ENCODE data around the gene SCEL.
A peak's percentile ranks its signal among the peaks of the same experiment; 100 is the strongest.

The SCEL gene

GRCh38 chr13:77558016-77558415, 22.5 kb downstream of the SCEL start:
- Mint-ChIP-seq H3K9me3 (no peaks in the 10 kb centered on the region), H3K27ac (no peak overlapping the region), H3K27me3 (peaks cover 2% of the 10 kb centered on the region), H3K4me1 (peaks cover 4% of the 10 kb centered on the region), H3K36me3 (no peaks in the 10 kb centered on the region), H3K4me3 (no peak overlapping the region)
- no peak for DNase-seq (ENCODE audit: low spot score in 2 of 2)
- ATAC-seq (ENCODE audit: low read depth), result no peak

GRCh38 chr13:77563111-77563510, 27.6 kb downstream of the SCEL start:
- H3K27ac Mint-ChIP-seq, result no peak overlapping the region
- DNase-seq (ENCODE audit: low spot score in 2 of 2) (no peak), ATAC-seq (ENCODE audit: low read depth) (no peak)
- H3K4me1 Mint-ChIP-seq, result peaks cover 4% of the 10 kb centered on the region
- no peaks in the 10 kb centered on the region for H3K9me3 Mint-ChIP-seq
- H3K36me3 Mint-ChIP-seq, result no peaks in the 10 kb centered on the region
- no peak overlapping the region for H3K4me3 Mint-ChIP-seq
- H3K27me3 Mint-ChIP-seq, result peaks cover 1% of the 10 kb centered on the region

GRCh38 chr13:77565635-77566034, 30.1 kb downstream of the SCEL start:
- Mint-ChIP-seq H3K36me3 (no peaks in the 10 kb centered on the region), H3K27me3 (peaks cover 1% of the 10 kb centered on the region), H3K4me3 (no peak overlapping the region), H3K4me1 (no peaks in the 10 kb centered on the region), H3K9me3 (no peaks in the 10 kb centered on the region), H3K27ac (no peak overlapping the region)
- DNase-seq (ENCODE audit: low spot score in 2 of 2) (peak in 1 of 2 donors; percentile 9), ATAC-seq (ENCODE audit: low read depth) (peak; percentile 69)

- no peaks in the 10 kb centered on the region for H3K36me3 Mint-ChIP-seq
- no peak for ATAC-seq (ENCODE audit: low read depth)
- no peak for DNase-seq (ENCODE audit: low spot score in 2 of 2)
- H3K27ac Mint-ChIP-seq, result no peak overlapping the region
- H3K9me3 Mint-ChIP-seq, result no peaks in the 10 kb centered on the region
- peaks cover 15% of the 10 kb centered on the region for H3K27me3 Mint-ChIP-seq
- no peak overlapping the region for H3K4me3 Mint-ChIP-seq
- no peaks in the 10 kb centered on the region for H3K4me1 Mint-ChIP-seq
These were observed 36.5 kb downstream of the SCEL start for GRCh38 chr13:77571956-77572355.

GRCh38 chr13:77574096-77574495, 38.6 kb downstream of the SCEL start:
- peaks cover 30% of the 10 kb centered on the region for H3K27me3 Mint-ChIP-seq
- H3K27ac Mint-ChIP-seq, result no peak overlapping the region
- no peak overlapping the region for H3K4me3 Mint-ChIP-seq
- no peak for ATAC-seq (ENCODE audit: low read depth)
- H3K4me1 Mint-ChIP-seq, result no peaks in the 10 kb centered on the region
- H3K9me3 Mint-ChIP-seq, result no peaks in the 10 kb centered on the region
- DNase-seq (ENCODE audit: low spot score in 2 of 2), result no peak
- H3K36me3 Mint-ChIP-seq, result no peaks in the 10 kb centered on the region

GRCh38 chr13:77579959-77580358, 44.5 kb downstream of the SCEL start:
- Mint-ChIP-seq H3K4me3 (no peak overlapping the region), H3K27me3 (peaks cover 28% of the 10 kb centered on the region), H3K9me3 (no peaks in the 10 kb centered on the region), H3K36me3 (no peaks in the 10 kb centered on the region), H3K27ac (no peak overlapping the region), H3K4me1 (no peaks in the 10 kb centered on the region)
- ATAC-seq (ENCODE audit: low read depth) (no peak), DNase-seq (ENCODE audit: low spot score in 2 of 2) (no peak)

GRCh38 chr13:77580748-77581147, 45.2 kb downstream of the SCEL start:
- no peaks in the 10 kb centered on the region for H3K9me3 Mint-ChIP-seq
- H3K4me1 Mint-ChIP-seq, result no peaks in the 10 kb centered on the region
- H3K4me3 Mint-ChIP-seq, result no peak overlapping the region
- no peaks in the 10 kb centered on the region for H3K36me3 Mint-ChIP-seq
- ATAC-seq (ENCODE audit: low read depth), result no peak
- DNase-seq (ENCODE audit: low spot score in 2 of 2), result no peak
- H3K27me3 Mint-ChIP-seq, result peaks cover 27% of the 10 kb centered on the region
- no peak overlapping the region for H3K27ac Mint-ChIP-seq

GRCh38 chr13:77583581-77583980, 48.1 kb downstream of the SCEL start:
- Mint-ChIP-seq H3K4me1 (no peaks in the 10 kb centered on the region), H3K4me3 (no peak overlapping the region), H3K27me3 (peaks cover 9% of the 10 kb centered on the region), H3K27ac (no peak overlapping the region), H3K9me3 (no peaks in the 10 kb centered on the region), H3K36me3 (no peaks in the 10 kb centered on the region)
- ATAC-seq (ENCODE audit: low read depth), result no peak
- no peak for DNase-seq (ENCODE audit: low spot score in 2 of 2)

- DNase-seq (ENCODE audit: low spot score in 2 of 2), result no peak
- no peak for ATAC-seq (ENCODE audit: low read depth)
- no peak overlapping the region for H3K27ac Mint-ChIP-seq
- no peaks in the 10 kb centered on the region for H3K4me1 Mint-ChIP-seq
- no peaks in the 10 kb centered on the region for H3K9me3 Mint-ChIP-seq
- no peak overlapping the region for H3K4me3 Mint-ChIP-seq
- no peaks in the 10 kb centered on the region for H3K36me3 Mint-ChIP-seq
- peaks cover 5% of the 10 kb centered on the region for H3K27me3 Mint-ChIP-seq
These were observed 48.6 kb downstream of the SCEL start for GRCh38 chr13:77584106-77584505.

- no peak for ATAC-seq (ENCODE audit: low read depth)
- H3K4me3 Mint-ChIP-seq, result no peak overlapping the region
- no peaks in the 10 kb centered on the region for H3K9me3 Mint-ChIP-seq
These were observed 59.8 kb downstream of the SCEL start for GRCh38 chr13:77595166-77595810.

GRCh38 chr13:77596777-77597176, 61.3 kb downstream of the SCEL start:
- no peaks in the 10 kb centered on the region for H3K36me3 Mint-ChIP-seq
- DNase-seq (ENCODE audit: low spot score in 2 of 2), result no peak
- H3K9me3 Mint-ChIP-seq, result no peaks in the 10 kb centered on the region
- ATAC-seq (ENCODE audit: low read depth), result no peak
- peaks cover 3% of the 10 kb centered on the region for H3K4me1 Mint-ChIP-seq
- peaks cover 13% of the 10 kb centered on the region for H3K27me3 Mint-ChIP-seq
- H3K27ac Mint-ChIP-seq, result no peak overlapping the region
- H3K4me3 Mint-ChIP-seq, result no peak overlapping the region

More at GRCh38 chr13:77595166-77595810, 59.8 kb downstream of the SCEL start:
- Mint-ChIP-seq H3K27me3 (peaks cover 13% of the 10 kb centered on the region), H3K4me1 (peaks cover 3% of the 10 kb centered on the region), H3K36me3 (no peaks in the 10 kb centered on the region), H3K27ac (no peak overlapping the region)
- DNase-seq (ENCODE audit: low spot score in 2 of 2), result no peak

- Mint-ChIP-seq H3K4me1 (no peaks in the 10 kb centered on the region), H3K27me3 (peaks cover 4% of the 10 kb centered on the region), H3K9me3 (no peaks in the 10 kb centered on the region), H3K4me3 (no peak overlapping the region), H3K36me3 (no peaks in the 10 kb centered on the region), H3K27ac (no peak overlapping the region)
- DNase-seq (ENCODE audit: low spot score in 2 of 2), result no peak
- ATAC-seq (ENCODE audit: low read depth), result no peak
These were observed 63.8 kb downstream of the SCEL start for GRCh38 chr13:77599351-77599750.

- Mint-ChIP-seq H3K36me3 (no peaks in the 10 kb centered on the region), H3K4me3 (no peak overlapping the region), H3K27me3 (peaks cover 6% of the 10 kb centered on the region), H3K9me3 (no peaks in the 10 kb centered on the region), H3K4me1 (no peaks in the 10 kb centered on the region), H3K27ac (no peak overlapping the region)
- DNase-seq (ENCODE audit: low spot score in 2 of 2), result no peak
- ATAC-seq (ENCODE audit: low read depth), result no peak
These were observed 65.2 kb downstream of the SCEL start for GRCh38 chr13:77600701-77601100.

- Mint-ChIP-seq H3K4me3 (no peak overlapping the region), H3K4me1 (no peaks in the 10 kb centered on the region), H3K27me3 (peaks cover 2% of the 10 kb centered on the region), H3K9me3 (no peaks in the 10 kb centered on the region), H3K36me3 (no peaks in the 10 kb centered on the region), H3K27ac (no peak overlapping the region)
- DNase-seq (ENCODE audit: low spot score in 2 of 2), result no peak
- ATAC-seq (ENCODE audit: low read depth), result no peak
These were observed 75.6 kb downstream of the SCEL start for GRCh38 chr13:77611068-77611467.

- Mint-ChIP-seq H3K4me3 (no peak overlapping the region), H3K4me1 (no peaks in the 10 kb centered on the region), H3K27me3 (peaks cover 4% of the 10 kb centered on the region), H3K27ac (no peak overlapping the region), H3K9me3 (no peaks in the 10 kb centered on the region), H3K36me3 (no peaks in the 10 kb centered on the region)
- ATAC-seq (ENCODE audit: low read depth), result no peak
- no peak for DNase-seq (ENCODE audit: low spot score in 2 of 2)
These were observed 80.5 kb downstream of the SCEL start for GRCh38 chr13:77616027-77616426.

All from memory B cell (primary cell).